ENCODE data around the gene BMPR1A.
"Not testable (repeated sequence)": the region's sequence is repeated elsewhere in the genome, so short reads cannot be mapped to it uniquely, and the experiment has no call there.

The BMPR1A gene

DNA sequence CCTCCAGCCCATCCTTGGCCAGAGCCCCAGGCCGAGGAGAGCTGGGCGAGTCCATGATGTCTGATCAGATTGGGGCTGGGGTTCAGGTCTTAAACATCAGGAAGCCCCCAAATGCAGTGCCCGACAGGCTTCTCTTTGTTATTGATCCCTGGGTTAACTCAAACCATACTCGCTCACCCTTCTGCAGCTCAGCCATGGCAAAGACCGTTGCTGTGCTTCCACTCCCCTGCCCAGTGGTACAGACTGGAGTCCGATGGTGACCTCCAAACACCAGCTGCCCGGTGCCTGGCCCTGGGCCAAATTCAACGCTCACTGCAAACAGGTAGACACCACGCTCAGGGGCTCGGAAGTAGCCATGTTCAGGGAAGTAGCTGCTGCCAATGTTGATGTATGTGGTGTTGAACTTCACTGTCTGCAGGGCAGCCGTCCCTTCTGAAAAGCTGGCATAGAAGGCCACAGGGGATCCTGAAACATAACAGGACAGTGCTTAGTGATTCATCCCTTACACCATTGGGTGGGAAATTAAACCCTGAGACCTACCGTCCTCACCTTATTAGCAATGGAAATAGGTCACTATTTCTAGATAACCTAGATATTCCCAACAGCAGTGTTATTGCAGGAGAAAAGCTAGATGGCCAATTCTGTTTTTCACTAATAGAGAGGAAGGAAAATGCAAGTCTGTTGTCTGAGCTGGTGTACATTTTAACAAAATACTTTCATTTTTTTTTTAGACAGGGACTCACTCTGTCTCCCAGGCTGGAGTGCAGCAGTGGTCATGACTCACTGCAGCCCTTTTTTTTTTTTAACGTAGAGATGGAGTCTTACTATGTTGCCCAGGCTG is 180.5 kb downstream of the BMPR1A start:
- DNase-seq (ENCODE audit: low spot score) (no peak), FAIRE-seq (no peak)

DNA sequence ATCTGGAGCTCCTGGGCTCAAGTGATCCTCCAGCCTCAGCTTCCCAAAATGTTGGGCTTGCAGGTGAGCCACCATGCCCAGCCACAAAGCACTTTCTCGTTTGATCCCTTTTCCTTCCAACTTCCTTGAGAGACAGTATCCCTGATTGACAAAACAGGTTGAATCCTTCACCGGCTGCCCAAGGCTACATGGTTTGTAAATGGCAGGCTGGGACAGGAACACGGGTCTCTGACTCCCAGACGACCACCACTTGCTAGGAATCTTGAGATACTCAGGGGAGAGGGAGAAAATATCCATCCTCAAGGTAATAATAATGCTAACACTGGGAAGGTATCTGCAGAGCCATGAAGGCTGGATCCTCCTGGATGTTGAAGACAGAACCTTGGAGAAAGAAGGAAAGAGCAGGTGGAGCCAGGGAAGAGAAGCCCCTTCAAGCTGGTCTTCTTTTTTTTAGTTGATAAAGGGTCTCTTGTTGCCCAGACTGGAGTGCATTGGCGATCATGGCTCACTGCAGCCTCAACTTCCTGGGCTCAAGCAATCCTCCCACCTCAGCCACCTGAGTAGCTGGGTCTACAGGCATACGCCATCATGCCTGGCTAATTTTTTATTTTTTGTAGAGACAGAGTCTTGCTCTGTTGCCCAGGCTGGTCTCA is 181.2 kb downstream of the BMPR1A start:
- no peak for FAIRE-seq
- no peak for DNase-seq (ENCODE audit: low spot score)

DNA sequence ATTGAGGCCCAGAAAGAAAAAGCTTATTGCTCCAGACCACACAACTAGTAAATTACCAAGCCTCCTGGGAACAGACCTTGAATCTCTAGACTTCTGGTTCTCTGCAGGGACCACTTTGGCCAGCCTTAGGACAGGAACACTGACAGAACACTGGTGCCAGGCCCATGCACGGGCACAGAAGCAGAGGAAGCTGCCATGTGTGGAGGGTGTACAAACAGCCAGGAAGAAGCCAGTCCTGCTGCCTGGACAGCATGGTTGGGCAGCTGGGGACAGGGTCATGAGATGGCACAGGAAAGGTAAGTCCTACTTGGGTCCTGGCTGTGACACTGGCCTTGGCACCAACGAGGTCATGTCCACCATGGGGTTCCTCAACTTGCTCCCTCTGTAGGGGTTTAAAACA is 181.8 kb downstream of the BMPR1A start:
- DNase-seq (ENCODE audit: low spot score), result no peak
- no peak for FAIRE-seq

DNA sequence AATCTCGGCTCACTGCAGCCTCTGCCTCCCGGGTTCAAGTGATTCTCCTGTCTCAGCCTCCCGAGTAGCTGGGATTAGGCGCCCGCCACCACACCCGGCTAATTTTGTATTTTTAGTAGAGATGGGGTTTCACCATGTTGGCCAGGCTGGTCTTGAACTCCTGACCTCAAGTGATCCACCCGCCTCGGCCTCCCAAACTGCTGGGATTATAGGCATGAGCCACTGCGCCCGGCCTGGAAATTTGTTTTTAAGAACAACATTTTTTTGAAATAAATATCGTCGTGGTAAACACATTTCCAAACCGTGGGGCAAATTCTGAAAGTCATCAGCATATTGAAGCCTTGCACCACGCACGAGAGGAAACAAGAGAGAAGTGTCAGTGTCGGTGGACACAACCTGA is 183.7 kb downstream of the BMPR1A start:
- FAIRE-seq; DNase-seq (ENCODE audit: low spot score): not testable (repeated sequence)

DNA sequence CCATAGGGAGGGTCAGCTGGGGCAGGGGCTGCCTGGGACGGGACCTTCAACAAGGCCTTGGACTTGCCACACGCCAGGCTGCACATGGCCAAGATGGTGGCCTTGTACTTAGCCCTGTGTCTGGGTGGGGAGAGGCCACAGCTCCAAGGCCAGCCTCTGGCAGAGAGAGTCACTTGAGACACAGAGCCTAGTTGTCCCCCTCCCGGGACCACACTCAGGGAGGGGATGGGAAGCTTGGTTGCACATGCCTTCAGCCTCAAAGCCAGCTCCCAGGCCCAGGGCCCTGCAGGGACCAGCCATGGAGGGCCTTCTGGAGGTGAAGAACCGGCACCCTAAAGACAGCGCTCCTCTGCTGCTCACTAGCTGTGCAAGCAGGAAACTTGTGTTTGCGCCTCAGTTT is 184.3 kb downstream of the BMPR1A start:
- FAIRE-seq (no peak), DNase-seq (ENCODE audit: low spot score) (no peak)

DNA sequence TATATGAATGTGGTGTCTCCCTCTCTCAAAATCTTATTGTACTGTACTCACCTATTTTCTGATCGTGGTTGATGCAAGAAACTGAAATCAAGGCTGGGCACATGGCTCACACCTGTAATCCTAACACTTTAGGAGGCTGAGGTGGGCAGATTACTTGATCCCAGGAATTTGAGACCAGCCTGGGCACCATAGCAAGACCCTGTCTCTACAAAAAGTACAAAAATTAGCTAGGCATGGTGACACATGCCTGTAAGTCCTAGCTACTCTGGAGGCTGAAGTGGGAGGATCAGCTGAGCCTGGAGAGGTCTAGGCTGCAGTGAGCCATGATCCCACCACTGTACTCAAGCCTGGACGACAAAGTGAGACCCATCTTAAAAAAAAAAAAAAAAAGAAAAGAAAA is 185.0 kb downstream of the BMPR1A start:
- DNase-seq (ENCODE audit: low spot score) (no peak), FAIRE-seq (no peak)

DNA sequence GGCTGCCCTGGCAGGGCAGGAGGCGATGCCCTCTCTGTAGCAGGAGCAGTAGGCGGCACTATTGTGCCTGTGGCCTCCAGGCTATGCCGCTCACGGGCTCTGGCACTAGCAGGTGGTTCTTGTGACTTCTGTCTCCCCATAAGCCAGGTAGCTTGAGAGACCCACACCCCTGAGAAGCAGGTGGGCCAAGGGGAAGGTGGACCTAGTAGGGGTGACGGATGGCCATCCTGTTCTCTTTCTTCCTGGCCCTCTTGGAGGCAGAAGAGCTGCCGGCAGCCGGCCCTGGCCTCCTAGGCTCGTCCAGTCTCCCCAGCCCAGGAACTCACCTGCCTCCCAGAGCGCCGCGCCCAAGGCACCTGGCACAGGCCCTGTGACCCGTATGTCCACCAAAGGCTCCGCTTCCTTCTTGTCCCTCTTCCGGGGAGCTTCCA is 185.6 kb downstream of the BMPR1A start:
- DNase-seq (ENCODE audit: low spot score) (peak; percentile 0), FAIRE-seq (no peak)

DNA sequence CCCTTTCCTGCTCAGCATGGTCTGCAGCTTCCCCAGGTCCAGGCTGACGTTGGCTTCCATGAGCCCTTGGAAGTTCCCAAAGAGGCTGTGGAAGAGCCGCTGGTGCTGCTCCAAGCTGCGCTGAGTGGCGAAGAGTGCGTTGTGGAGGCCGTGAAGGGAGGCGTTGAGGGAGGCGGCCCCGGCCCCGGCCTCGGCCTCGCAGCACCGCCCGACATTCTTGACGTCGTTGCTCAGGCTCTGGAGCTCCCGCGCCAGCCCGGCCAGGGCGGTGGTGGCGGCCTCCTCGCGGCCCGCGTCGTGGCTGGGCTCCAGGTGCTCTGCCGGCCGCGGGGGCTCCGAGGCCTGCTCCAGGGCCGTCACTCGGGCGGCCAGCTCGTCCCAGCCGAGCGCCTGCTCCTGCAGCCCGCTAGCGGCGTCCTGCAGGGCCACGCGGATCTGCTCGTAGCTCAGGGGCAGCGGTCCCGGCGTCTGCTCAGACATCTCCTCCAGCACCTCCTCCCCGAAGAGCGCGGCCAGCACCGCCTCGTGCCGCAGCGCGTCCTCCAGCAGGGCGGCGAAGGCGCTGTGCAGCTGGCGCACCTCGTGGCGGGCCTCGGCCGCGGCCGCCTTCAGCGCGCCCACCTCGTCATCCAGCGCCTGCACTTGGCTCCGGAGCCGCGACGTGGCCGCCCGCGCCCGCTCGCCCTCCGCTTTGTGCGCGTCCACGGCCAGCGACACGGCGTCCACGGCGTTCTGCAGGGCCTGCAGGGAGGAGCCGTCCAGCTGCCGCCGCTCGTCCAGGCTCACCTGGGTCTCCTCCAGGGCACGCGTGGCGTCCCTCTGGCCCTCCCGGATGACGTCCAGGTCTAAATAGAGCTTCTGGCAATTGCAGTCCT is 186.3 kb downstream of the BMPR1A start:
- no peak for FAIRE-seq
- DNase-seq (ENCODE audit: low spot score), result peak; percentile 0

DNA sequence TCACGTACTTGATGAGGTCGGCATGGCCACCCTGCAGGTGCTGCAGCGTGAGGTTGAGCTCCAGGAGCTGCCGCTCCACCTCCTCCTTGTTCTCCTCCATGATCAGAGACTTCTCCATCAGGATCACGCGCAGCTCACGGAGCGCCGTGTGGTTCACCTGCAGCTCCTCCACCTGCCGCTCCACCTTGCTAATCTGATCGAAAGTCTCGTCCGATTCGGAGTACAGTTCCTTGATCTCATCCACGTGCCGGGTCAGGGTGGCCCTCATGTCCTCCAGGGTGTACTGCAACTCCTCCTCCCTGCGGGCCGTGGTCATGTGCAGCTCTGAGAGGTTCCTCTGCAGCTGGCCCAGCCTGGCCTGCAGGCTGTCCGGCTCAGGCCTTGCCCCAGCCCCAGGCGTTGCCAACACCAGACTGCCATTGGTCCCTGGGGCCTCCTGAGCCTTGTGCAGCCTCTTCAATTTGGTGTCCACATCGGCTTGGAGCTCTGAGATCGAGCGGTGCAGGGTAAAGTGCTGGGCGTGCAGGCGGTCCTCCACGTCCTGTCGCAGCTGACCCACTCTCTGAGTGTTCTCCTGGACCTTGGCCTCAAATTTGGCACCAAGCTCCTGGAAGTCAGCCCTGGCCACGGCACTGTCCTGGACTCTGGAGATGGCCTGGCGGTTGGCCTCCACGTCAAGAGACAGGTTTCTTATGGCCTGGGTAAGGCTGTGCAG is 187.1 kb downstream of the BMPR1A start:
- DNase-seq (ENCODE audit: low spot score), result no peak
- no peak for FAIRE-seq

DNA sequence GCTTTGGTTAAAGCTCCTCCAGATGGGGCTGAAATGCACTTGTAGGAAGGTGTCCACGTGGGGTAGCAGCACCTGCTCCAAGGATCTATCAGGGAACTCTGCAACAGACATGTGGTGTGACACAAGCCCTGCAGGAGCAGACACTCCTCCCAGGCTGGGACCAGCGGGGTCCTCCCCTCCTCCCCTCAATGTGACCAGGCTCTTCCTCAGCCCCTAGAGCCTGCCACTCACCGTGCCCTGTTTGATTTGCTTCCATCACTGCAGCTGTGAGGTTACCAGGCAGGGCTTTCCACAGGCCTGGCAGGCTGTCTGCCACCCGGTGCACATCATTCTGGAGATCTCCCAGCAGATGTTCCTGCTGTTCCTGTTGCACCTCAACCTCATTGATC is 187.6 kb downstream of the BMPR1A start:
- DNase-seq (ENCODE audit: low spot score) (no peak), FAIRE-seq (no peak)

DNA sequence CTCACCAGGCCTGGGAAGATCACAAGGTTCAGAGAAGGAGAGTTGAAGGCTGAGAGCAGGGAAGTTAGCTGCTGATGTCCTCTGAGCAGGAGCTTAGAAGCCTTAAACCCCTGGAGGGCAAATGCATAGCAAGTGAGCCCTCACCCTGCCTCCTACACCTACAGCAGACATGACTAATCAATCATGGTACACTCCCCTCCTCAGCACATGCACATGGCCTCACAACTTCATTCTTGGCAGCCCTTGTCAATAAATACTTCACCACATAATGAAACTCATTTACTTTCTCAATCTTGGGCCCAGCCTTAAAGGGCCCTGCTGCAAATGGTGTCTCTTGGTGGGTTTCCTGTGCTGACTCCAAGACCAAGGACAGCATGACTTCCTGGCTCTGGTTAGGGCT is 188.1 kb downstream of the BMPR1A start:
- no peak for DNase-seq (ENCODE audit: low spot score)
- no peak for FAIRE-seq

DNA sequence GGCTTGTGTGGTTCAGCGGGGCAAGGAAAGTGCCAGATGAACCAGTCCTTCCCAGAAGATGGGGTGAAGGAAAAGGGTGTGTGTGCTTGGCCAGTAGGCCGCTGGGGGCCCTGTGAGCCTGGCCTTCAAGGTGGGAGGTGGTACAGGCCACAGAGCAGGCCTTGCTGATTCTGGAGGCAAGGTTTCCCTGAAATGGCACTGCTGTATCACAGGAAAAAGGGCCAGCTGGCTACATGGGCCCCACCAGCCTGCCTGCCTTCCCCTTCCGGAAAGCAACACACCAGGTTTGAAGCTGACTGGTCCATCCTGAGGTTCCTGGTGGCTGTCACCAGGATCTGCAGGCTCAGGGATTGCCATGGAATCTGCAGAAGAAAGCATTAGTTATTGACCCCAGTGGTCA is 188.5 kb downstream of the BMPR1A start:
- FAIRE-seq (no peak), DNase-seq (ENCODE audit: low spot score) (no peak)

DNA sequence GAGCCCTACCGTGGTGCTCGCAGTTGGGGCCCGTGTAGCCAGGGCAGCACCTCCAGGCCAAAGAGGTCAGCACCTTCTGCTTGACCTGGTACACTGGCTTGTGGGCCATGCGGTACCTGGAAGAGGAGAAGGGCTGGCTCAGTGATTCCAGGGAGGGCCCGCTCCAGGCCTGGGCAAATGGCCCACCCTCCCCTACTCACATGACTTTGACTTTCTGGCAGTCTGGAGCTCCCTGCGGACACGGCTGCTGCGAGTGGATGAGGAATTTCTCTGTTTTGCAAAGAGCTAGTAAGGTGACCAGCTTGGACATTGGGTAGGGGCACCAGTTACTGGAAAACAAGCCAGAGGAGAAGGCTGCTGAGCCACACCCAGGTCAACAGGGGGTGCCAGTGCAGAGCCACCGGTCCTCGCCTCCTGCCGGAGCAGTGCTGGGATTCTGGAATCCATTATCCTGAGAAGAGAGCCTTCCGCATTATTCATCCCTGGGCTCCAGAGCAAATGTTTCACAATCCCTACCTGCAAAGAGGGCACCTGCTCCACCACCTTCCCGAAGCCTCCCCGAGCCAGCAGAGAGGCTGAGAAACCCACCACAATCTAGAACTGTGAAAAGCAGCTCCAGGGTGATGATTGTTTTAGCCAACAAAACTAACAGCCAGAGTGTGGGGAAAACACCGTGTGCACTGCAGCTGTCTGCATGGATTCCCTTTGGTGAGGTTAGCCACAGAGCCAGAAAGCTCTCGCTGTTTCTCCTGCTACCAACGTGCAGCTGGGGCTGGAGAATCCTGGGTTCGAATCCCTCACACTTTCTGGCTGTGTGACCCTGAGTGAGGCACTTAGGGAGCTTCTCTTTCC is 189.2 kb downstream of the BMPR1A start:
- DNase-seq (ENCODE audit: low spot score), result no peak
- no peak for FAIRE-seq

DNA sequence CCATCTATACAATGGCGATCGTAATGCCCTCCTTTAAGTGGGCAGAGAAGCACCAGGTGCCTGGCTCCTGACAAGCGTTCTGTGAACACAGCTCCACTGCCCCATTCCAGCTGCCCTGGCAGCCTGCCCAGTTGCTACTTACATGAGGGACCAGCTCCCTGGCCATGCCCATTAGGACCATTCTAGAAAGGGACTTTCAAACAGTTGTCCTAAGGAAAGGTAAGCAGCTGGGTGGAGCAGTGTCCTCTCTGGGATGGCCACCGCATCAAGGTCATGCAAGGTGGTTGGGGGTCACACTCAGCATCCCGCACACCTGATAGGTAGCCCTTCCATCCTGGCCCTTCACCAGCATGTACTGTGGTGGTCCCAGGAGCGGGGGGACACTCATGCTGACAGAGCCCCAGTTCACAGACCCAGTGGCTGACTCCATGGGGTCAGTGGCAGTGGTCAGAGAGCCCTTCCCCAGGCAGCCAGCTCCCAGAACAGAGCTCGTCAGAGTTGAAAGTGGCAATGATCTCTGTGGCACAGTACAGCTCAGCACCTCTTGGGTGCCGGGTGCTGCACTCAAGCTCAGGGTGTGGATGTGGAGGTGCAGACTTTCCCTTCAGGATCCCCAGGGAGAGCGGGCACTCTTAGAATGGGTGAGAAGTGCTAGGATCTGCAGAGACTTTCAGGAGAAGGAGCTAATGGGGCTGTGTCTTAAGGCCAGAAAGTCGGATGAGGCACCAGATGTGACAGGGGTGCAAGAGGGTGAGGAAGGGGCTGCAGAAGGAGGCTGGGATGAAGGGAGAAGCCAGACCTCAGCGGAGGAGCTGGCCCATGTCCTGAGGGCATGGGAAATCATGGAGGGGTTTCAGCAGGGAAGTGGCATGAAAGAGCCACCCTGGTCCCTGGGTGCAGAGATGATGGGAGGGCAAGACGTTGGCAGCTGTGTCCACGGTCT is 190.1 kb downstream of the BMPR1A start:
- DNase-seq (ENCODE audit: low spot score), result no peak
- FAIRE-seq, result no peak

DNA sequence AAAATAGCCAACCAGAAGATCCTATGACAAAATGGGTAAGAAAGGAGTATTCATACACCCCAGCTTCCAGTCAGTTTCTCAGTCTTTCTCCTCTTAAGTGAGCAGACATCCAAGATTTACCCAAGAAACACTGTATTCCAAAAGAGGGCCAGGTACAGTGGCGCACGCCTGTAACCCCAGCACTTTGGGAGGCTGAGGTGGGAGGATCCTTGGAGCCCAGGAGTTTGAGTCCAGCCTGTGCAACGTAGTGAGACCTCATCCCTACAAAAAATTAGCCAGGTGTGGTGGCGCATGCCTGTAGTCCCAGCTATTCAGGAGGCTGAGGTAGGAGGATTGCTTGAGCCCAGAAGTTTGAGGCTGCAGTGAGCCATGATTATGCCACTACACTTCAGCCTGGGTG is 191.4 kb downstream of the BMPR1A start:
- not testable (repeated sequence) for DNase-seq (ENCODE audit: low spot score); FAIRE-seq

DNA sequence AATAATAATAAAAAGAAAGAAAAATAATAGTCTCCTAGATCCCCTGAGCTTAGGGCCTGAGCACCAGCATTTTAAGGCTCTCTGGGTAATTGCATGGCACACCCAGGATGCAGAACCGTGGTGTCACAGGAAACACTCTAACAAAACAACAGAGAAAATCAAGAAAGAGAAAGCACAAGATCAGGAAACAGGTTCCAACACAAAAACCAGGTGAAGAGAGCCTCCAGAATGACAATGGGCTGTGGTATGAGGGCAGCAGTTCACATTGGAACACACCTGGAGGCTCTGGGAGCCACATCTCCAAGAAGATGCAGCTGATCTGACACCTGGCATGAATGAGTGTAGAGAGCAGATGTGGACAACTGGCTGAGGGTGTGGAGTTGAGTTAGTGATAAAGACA is 193.9 kb downstream of the BMPR1A start:
- DNase-seq (ENCODE audit: low spot score), result no peak
- FAIRE-seq, result no peak

DNA sequence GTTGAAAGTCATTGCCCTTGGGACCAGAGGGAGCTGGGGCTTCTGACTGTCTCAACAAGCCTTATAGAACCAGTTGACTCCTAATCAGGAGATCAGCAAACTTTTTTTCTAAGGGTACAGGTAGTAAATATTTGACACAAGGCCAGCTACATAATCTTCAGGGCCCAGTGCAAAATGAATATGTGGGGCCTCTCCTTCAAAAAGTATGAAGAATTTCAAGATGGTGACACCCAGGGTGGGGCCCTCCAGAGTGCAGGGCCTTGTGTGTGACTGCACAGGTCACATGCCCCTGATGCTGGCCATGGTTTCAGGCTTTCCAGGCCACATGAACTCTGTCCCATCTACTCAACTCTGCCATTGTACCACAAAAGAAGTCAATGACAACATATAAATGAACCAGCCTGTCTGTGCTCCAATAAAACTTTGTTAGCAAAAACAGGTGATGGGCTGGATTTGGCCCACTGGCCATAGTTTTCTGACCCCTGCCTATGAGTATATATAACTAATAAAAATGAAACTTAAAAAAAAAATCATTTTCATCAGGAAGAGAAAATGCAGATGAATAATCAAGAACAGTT is 194.9 kb downstream of the BMPR1A start:
- FAIRE-seq, result no peak

DNA sequence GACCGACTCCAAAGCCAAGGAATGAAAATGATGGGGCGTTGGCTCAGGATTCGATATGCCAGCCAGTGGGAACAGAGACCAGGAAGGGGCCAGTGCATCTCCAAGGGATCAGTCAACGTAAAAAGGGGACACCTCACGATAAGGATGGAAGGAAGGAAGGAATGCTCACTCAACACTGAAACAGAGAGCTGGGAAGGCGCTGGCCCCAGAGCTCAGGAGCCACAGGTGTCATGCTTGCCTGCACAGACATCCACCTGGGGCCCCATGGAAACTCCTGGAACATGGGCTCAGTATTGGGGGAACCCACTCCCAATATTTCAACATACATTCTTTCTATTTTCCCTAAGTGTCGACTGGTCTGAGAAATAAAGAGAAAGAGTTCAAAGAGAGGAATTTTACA is 195.7 kb downstream of the BMPR1A start:
- FAIRE-seq, result no peak
- no peak for DNase-seq (ENCODE audit: low spot score)

More for the DNA sequence above, 194.9 kb downstream of the BMPR1A start:
- no peak for DNase-seq (ENCODE audit: low spot score)

DNA sequence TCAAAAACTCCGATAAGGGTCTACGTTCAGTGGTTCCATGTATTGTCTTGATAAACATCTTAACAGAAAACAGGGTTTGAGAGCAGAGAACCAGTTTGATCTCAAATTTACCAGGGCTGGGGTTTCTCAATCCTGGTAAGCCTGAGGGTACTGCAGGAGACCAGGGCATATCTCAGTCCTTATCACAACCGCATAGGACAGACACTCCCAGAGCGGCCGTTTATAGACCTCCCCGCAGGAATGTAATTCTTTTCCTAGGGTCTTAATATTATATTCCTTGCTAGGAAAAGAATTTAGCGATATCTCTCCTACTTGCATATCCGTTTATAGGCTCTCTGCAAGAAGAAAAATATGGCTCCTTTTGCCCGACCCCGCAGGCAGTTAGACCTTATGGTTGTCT is 196.3 kb downstream of the BMPR1A start:
- FAIRE-seq; DNase-seq (ENCODE audit: low spot score): not testable (repeated sequence)
